PC-3 (cell line): ENCODE data around the gene SPRTN.

Experiments used
- CTCF ChIP-seq: fragments of 300-600 bp; sonication (generic); conservative IDR thresholded peaks from 2 replicates; pipeline ENCODE4 v1.5.1; 2017; ENCODE audit warnings: antibody characterized with exemption, low read depth, mild to moderate bottlenecking, low read length
- EZH2 ChIP-seq: fragments of 300-600 bp; sonication (generic); IDR thresholded peaks from one replicate; pipeline ENCODE4 v1.6.1; 2017; ENCODE audit warnings: antibody characterized with exemption, mild to moderate bottlenecking, low read length; ENCODE audit not compliant: unreplicated experiment

- TF ChIP-seq CTCF (no peak), EZH2 (no peak)
These were observed 1.0 kb upstream of the SPRTN start for GRCh38 chr1:231337043-231337471.
